Activated T-helper 1 cell treated with Interleukin-2 at 50 U/mL for 16 hours (primary cell): Measurements from ENCODE around the gene DAPK1.

Source experiments
- DNase-seq: peaks from one replicate; pipeline ENCODE4 v3.0.0-alpha.2; 2020; ENCODE audit warnings: low read depth

The DAPK1 gene

GRCh38 chr9:87516926-87517290 lies 19.2 kb downstream of the DAPK1 start:
- DNase-seq, result no peak

DNA sequence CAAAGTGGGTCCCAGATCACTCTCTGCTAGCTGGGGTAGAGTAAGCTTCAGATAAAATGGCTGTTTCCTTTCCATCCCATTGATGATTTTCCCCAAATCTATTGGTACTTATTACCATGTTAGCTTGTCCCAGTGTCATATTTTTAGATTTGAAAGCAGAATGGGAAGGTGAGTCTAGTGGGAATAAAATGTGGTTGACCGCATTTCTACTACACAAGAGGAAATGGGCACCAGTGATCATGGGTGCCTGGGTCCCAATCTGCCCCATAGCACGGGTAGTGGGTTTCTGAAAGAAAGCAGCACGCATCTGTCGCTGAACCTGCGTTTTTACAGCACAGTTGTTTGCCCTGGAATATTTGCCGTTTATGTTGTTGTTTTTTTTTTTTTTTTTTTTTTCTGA lies 20.1 kb downstream of the DAPK1 start:
- DNase-seq, result no peak

- DNase-seq, result no peak
Measured at GRCh38 chr9:87518702-87519335, 21.2 kb downstream of the DAPK1 start.

DNA sequence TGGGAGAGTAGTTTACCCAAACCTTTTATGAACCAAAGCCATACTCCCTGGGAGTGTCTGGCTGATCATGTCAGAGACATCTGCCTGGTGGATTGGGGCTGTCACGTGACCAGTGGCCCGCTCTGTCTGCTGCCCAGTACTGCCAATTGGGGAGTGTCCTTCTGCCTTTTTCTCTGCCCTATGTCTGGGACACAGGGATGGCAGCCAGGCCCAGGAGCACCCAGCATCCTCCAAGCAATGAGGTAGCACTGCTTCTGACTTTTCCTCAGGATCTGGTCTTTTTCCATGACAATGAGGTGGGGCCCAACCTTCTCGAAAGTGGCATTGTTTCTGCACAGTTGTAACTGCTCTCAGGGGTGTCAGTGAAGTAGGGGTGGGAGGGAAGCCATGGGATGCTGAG lies 21.8 kb downstream of the DAPK1 start:
- DNase-seq, result no peak

DNA sequence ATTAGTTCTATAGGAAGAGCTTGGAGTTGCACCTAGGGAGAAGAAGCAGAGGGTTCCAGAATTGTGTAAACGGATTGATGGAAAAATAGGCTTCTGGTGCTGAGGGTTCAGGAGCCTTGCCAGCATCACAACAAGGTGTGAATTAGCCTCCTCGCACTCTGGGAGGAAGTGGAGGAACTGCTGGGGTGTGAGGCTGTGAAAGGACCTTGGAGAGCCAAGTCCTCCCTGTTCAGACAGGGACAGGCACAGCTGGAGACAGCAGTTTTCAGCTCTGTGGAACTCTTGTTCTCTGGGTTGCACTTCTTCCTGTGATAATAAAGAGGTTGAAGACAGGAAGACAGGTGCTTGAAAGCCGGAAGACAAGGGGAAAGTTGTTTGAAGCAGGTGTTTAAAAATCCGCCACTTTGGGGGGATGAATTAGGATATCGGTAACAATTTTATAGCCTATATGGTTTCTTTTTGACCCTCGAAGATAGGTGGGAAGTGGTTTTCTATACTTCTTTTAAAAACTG lies 22.6 kb downstream of the DAPK1 start:
- DNase-seq, result no peak

- DNase-seq, result no peak
Measured at GRCh38 chr9:87521834-87522233, 24.2 kb downstream of the DAPK1 start.

DNA sequence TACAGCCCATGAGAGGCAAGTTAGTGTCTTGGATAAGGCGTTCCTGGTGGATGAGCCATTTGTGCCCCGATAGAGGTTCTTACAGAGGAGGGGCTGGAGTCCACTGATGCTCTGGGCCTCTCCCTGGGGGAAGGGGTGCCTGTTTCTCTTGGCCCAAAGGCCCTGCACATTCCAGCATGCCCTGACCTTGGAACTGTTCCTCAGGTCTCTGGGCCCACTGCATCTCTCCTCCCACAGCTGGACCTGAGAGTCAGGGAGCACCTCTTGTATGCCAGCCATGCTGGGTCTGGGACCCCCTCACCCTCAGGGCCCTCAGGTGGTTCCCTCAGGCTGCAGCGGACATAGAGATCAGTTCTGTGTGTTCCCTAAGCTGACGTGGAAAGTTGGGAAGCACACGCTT lies 26.4 kb downstream of the DAPK1 start:
- DNase-seq, result no peak

DNA sequence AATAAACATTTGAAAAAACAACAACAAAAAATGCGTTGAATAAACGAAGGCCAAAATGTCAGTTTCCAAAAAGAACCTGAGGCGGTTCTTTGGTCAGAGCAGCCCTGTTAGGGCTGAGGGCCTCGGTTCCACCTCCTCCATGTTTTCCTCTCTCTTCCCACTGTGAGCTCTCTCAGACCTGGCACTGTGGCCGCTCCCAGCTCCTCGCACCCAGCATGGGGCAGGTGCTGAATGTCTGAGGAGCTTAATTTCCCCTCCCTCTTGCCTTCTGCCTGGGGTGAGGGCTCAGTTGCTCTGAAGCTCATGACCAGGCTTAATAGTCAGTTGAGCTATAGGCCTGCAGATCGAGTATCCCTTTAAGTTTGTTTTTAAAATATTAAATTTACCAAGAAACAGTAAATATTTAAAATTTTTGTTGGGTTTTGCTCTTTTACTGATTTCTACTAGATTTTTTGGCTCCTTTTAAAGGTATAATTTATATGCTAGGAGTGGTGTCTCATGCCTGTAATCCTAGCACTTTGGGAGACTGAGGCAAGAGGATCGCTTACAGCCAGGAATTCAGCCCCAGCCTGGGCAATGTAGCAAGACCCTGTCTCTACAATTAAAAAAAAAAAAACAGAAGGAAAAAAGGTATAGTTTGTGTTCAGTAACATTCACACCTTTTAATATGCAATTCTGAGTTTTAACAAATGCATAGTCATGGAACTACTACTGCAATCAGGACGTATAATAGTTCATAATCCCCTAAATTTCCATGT lies 28.1 kb downstream of the DAPK1 start:
- no peak for DNase-seq

DNA sequence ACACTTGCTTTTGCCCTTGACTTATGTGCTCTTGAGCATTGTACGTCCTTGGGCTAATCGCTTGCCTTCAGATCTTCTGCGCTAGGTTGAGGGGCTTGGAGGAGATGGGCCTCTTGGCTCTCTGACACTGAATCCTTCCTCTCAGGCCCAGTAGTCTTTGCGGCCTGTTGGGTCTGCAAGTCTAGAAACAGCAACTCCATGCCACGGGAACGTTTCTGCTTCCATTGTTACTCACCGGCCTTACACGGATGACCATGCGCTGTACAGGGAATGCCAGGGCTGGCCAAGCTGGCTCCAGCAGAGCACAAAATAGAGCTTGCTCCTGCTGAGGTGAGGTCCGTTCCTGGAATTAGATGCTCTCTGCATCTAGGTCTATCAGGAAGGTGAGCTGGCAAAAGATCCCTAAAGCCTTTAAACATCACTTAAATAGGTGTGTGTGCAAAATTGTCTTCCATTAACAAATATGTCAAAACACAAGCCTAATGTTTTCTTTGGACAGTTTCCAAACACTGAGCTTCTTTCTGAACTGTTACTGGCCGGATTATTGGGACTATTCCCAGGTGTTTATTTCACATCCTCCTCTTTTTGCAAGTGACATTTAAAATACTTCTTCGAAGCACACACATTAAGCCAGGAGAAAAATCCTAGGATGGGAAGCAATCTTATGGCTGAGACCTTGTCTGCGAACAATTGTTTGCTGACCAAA lies 29.7 kb downstream of the DAPK1 start:
- no peak for DNase-seq

- DNase-seq, result no peak
Measured at GRCh38 chr9:87528969-87529368, 31.3 kb downstream of the DAPK1 start.

DNA sequence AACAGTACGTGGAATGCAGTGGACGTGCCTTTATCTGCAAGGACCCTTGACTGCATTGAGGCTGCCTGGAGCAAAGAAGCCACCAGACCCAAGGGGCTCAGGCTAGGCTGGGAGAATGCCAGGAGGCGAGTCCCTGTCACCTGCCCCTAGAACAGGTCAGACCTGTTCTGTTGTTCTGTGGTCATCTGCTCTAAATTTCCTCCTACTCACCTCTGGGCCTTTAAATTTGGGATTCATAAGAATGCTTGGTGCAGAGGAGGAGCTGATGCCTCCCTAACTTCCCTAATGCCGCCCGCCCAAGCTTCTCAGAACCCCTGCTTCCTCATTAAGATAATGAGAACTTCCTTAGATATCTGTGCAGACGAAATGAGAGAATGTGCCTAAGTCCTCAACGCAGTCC lies 32.0 kb downstream of the DAPK1 start:
- no peak for DNase-seq

DNA sequence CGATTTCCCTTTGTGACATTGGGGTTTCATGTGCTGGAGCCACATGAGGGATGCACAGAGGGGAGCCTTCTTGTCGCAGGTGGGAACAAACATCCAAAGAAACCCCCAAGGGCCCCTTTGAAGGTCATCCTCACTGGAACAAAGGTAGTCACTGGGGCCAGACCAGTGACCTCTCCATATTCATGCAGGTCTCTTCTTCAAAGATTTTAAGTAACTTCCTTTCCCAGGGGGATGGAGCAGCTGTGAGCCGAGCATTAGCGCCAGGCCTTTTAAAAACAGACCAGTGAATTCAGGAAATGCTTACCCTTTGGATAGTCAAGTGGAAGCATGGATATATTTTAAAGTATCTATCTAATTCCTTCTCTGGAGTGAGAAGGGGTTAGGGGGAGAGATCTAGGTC lies 33.0 kb downstream of the DAPK1 start:
- no peak for DNase-seq

DNA sequence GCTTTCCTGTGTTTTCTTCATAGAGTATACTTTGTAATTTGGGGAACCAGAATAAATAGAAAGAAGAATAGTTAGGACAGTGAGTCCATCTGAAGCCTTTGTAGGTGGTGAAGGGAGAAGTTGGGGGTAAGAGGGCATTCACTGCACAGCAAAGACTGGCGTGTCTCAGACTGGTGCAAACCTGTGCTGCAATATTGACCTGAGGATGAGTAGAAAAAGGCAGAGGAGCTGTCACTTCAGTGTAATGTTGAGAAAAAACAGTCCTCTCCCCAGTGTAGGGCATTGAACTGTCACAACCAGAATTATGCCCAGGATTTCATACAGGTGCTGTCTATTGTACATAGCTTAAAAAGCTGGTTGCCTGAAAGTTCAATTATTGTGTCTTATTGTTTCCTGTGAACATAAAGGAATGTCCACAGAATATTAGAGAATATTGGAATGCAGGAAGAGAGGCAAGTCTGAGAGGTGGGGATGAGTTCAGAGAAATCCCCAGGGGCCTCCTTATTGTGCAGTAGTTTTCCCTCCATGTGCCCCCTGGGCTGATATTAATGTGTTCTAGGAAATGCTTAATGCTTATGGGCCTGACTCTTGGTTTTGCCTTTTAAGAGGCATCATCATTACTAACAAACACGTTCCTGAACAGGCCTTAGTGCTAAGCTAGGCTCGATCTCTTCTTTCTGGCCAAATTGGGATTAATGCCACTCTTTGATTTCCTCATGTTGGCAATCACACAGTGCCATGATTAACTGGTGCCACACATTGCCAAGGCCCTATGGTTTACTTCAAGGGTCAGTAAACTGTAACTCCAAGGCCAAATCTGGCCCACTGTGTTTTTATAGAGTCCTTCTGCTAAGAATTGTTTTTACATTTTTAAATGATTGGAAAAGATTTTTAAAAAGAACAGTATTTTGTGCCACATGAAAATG lies 34.0 kb downstream of the DAPK1 start:
- DNase-seq, result no peak

DNA sequence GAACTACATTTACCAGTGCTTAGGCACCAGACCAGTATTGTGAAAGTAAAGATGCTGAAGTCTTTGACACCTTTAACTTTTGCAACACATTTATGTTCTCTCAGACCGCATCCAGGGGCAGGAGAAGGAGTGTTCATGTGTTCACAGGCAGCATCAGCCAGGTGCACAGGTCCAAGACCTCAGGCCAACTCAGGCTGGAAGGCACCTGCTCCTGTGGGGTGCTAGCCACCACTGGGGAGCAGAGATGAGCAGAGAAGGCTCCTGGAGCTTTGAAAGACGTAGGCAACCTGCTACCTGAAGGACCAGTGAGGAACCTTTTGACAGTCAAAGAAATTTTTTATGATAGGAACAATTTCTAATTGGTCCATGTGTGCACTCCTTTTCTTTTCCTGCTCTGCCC lies 35.6 kb downstream of the DAPK1 start:
- DNase-seq, result no peak

DNA sequence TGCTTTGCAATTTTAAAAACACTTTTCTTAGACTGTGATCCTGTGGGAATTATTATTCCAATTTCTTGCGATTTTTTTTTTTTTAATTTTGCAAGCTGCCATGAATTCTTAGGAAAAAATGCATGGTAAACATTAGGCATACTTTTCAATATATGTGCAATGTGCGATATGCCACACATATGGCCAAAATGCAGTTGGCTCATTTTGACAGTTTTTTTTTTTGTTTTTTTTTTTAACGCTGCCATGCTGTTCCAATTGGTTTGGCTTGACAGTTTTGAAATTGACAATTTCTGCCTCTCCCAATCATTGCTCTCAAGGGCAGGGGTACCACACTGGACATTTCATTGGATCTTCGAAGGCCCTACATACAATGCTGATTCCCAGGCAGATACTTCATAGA lies 36.4 kb downstream of the DAPK1 start:
- DNase-seq, result no peak

DNA sequence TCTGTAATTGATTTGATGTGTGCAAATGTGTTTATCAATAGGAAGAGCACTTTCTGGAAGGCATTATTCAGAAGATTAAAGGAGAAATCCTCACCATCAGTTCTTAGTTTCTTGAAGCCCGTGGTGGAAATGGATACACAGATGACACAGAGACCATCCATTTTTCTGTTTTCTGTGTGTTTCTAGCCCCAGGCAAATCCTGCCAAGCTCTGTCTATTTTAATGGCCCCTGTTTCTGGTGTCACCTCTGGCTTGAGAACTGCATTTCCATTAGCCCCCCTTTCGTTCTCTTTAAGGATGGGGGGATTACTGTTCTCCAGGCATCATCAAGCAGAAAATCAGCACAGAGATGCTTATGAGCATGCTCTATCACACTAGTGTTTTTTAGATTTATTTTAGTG lies 37.3 kb downstream of the DAPK1 start:
- no peak for DNase-seq

- no peak for DNase-seq
Measured at GRCh38 chr9:87535817-87536539, 38.3 kb downstream of the DAPK1 start.

DNA sequence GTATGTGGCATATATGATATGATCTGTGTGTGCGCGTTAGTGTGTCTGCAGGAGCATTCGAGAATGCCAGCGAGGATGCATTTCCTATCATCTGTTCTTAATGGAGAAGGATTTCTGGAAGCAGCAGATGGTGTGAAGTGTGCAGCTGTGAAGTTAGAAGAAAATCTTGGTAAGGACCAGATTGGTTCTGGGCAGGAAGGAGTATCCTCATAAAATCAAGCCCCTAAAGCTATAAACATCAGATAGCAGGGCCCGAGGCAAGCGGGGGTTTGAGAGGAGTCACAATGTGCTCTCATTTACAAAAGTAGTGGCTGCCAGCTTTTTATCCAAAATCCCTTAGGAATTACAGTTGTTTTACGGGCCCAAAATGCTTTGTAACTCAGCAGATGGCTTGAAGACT lies 40.0 kb downstream of the DAPK1 start:
- no peak for DNase-seq

- no peak for DNase-seq
Measured at GRCh38 chr9:87540444-87541105, 42.9 kb downstream of the DAPK1 start.

DNA sequence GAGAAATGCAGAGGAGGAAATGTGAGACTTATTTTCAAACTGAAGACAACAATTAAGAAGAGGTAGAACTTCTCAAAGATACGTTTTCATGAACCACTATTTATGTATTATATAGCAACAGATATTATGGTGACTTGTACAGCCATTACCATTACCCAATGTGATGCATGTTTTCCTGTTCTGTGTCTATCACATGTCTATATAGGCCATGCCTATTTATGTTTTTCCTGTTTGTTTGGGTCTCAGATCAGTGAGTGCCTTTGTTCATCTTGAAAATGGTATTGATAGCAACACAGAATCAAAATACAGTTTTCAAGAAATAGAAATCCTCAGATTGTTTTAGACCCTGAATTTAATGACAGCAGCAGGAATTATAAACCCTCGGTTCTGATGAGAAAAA lies 44.0 kb downstream of the DAPK1 start:
- DNase-seq, result no peak

DNA sequence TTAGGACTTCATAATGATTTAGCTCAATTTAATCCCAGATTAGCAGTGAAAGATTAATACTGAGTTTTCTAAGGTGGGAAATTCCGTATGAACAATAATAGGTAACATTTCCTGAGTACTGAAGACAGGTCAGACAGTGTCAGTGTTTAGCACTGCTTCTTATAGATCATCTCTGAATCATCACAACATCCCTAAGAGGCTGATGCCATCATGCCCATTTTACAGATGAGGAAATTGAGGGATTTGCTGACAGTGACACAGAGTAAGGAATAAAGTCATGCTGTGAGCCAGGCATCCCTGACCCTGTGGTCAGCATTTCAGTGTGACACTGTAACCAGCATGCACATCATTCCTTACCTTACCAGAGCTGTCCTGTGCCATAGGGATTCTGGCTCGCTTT lies 44.5 kb downstream of the DAPK1 start:
- no peak for DNase-seq
